ENCODE data around the gene LTBP1.
A peak's percentile ranks its signal among the peaks of the same experiment; 100 is the strongest.
"Not testable (repeated sequence)": the region's sequence is repeated elsewhere in the genome, so short reads cannot be mapped to it uniquely, and the experiment has no call there.

The LTBP1 gene, protein sequence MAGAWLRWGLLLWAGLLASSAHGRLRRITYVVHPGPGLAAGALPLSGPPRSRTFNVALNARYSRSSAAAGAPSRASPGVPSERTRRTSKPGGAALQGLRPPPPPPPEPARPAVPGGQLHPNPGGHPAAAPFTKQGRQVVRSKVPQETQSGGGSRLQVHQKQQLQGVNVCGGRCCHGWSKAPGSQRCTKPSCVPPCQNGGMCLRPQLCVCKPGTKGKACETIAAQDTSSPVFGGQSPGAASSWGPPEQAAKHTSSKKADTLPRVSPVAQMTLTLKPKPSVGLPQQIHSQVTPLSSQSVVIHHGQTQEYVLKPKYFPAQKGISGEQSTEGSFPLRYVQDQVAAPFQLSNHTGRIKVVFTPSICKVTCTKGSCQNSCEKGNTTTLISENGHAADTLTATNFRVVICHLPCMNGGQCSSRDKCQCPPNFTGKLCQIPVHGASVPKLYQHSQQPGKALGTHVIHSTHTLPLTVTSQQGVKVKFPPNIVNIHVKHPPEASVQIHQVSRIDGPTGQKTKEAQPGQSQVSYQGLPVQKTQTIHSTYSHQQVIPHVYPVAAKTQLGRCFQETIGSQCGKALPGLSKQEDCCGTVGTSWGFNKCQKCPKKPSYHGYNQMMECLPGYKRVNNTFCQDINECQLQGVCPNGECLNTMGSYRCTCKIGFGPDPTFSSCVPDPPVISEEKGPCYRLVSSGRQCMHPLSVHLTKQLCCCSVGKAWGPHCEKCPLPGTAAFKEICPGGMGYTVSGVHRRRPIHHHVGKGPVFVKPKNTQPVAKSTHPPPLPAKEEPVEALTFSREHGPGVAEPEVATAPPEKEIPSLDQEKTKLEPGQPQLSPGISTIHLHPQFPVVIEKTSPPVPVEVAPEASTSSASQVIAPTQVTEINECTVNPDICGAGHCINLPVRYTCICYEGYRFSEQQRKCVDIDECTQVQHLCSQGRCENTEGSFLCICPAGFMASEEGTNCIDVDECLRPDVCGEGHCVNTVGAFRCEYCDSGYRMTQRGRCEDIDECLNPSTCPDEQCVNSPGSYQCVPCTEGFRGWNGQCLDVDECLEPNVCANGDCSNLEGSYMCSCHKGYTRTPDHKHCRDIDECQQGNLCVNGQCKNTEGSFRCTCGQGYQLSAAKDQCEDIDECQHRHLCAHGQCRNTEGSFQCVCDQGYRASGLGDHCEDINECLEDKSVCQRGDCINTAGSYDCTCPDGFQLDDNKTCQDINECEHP (N-terminal part only)

GRCh38 chr2:32946314-32947075, at the start of gene LTBP1:
LTBP1 (plus strand) TSS chr2:32946953; CDS start chr2:32947325, 372 bp downstream.
- DNase-seq (ENCODE audit: low spot score): peak; percentile 71

- DNase-seq (ENCODE audit: low spot score): no peak
Measured at GRCh38 chr2:32900246-32900973, 46.3 kb upstream of the LTBP1 start.

DNA sequence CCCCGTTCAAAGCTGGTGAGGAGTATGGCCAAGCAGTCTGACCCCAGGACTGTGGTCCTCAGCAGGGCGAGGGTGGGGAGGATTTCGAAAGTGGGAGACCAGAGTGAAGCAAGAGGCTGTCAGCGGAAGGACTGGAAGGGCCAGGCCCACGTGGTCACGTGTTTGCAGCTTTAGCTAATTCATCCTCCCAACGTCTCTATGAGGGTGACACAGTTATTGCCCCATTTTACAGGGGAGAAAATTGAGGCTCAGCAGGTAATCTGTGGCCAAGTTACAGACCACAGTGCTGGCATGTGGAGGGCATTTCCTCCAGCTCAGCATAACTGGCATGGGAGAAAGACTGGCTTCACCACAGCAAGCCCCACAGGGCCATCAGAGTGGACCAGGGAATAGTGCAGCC, 45.4 kb upstream of the LTBP1 start:
- no peak for DNase-seq (ENCODE audit: low spot score)

DNA sequence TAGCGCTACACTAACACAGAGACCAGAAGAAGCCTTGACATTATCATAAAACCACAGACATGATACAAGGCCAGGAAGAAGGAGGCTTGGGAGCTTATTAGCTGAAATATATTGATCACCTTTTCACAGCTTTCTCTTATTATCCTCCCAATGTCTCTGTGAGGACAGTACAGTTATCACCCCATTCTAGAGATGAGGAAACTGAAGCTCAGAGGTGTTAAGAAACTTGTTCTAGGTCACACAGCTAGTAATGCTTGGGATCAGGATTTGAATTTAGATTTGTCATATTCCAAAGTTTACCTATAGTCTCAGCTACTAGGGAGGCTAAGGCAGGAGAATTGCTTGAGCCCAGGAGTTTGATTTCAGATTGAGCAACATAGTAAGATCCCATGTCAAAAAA, 44.6 kb upstream of the LTBP1 start:
- DNase-seq (ENCODE audit: low spot score): no peak

- DNase-seq (ENCODE audit: low spot score): no peak
Measured at GRCh38 chr2:32902986-32903385, 43.8 kb upstream of the LTBP1 start.

DNA sequence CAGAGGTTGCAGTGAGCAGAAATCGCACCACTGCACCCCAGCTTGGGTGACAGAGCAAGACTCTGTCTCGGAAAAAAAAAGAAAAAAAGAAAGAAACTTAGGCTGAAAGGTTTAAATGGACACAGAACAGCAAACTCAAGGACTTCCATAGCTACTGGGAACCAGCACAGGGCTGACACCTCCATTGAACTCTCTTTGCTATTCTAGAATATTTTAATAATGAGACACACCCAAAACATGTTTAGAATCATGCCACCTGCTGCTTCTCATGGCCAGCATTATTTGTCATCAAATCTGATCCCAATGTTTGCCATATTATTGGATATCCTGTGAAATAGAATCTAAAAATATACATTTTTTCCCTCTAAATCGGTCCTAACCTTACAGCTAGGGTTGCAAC, 42.7 kb upstream of the LTBP1 start:
- no peak for DNase-seq (ENCODE audit: low spot score)

DNA sequence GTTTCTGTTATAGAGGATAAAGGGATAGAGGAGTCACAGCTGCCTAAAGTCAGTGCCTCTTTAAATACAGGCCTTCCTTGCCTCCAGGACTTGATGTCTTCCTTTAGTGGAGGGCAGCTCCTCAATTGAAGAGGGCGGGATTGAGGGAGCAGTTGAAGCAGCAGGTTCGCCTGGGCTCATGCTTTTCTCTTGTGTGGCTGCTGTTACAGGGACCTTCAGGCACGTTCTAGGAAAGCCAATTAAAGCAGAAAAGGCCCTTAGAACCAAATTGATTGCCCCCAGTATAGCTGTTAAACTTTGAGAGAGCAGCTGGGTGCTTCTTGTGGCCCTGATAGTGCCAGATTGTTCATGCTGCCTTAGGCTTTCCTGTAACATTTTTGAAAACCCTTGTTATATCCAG, 42.0 kb upstream of the LTBP1 start:
- DNase-seq (ENCODE audit: low spot score): no peak

GRCh38 chr2:32905270-32905669, 41.5 kb upstream of the LTBP1 start:
- no peak for DNase-seq (ENCODE audit: low spot score)

- no peak for DNase-seq (ENCODE audit: low spot score)
Measured at GRCh38 chr2:32910883-32911598, 35.7 kb upstream of the LTBP1 start.

DNA sequence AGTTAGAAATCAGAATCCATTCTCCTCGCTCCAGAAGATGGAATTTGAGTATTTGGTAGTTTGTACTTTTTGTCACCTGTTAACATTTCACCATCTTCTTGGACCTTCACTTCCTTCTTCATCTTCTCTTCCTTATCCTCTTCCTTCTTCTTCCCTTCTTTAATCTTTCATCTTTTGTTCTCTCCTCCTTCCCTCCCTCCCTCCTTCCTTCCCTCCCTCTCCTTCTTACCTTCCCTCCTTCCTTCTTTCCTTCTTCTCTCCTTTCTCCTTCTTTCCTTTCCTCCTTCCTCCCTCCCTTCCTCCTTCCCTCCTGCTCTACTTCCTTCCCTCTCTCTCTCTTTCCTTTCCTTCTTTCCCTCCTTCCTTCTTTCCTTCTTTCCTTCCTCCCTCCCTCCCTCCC, 31.1 kb upstream of the LTBP1 start:
- DNase-seq (ENCODE audit: low spot score): no peak

DNA sequence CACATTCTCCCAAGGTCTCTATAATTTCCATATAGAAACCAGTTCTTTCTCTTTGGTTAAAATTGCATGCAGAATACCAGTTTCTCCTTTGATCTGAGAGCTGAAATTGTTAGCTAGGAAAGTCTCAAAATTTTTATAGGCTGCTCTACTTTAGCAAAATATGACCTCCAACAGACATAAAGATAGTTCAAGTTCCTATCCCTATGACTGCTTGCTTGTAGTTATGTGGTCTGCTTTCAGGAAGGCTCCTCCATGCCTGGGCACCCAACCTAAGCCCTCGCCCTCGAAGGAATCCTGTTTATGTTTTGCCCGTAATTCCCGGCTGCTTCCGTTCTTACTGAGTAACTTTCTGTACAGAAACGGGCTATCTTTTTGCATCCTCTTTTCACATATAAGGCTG, 28.0 kb upstream of the LTBP1 start:
- DNase-seq (ENCODE audit: low spot score): no peak

DNA sequence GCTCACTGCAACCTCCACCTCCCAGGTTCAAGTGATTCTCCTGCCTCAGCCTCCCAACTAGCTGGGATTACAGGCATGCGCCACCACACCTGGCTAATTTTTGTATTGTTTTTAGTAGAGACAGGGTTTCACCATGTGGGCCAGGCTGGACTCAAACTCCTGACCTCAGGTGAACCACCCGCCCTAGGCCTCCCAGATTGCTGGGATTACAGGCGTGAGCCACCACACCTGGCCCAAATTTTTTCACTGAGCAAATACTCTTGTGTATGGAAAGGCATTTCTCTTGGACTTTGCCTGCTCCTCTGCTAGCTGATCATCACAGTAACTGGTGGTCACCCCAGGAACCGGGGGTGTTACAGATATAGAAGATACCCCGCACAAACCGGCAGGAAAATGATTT, 26.9 kb upstream of the LTBP1 start:
- DNase-seq (ENCODE audit: low spot score): not testable (repeated sequence)

- not testable (repeated sequence) for DNase-seq (ENCODE audit: low spot score)
Measured at GRCh38 chr2:32921486-32921885, 25.3 kb upstream of the LTBP1 start.

DNA sequence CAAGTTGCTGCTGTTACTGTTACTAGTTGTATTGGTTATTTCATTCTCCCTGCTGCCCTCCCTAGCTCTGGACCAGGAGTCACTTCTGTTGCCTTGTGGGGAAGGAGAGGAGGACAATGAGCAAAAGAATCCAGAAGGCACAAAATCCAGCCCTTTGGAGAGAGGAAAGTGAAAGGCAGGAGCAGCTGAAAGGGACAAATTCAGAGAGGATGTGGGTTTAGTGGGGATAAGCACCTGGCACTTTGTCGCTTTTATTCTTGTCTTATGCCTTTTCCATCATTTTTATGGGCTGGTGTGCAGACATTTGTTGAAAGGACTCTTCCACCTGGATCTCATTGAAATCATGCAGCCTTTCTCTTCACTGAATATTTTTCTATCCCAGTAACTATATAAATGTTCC, 24.3 kb upstream of the LTBP1 start:
- DNase-seq (ENCODE audit: low spot score): no peak

DNA sequence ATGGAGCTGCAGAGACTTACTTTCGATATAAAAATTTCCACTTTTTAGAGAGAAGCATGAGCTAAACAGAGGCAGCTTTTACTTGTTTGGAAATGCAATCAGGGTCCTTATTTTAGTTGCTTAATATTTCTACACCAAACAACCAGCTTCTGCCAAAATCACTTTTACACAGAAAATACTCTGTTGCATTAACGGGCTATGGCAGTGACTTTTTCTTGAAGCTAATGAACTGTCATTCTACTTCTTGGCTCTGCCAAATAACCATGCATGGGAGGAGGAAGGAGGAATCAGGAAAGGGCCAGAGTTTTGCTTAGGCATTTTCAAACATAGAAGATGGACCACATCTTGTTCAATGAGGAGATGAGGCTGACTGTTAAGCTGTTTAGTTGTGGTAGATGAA, 23.6 kb upstream of the LTBP1 start:
- DNase-seq (ENCODE audit: low spot score): no peak

DNA sequence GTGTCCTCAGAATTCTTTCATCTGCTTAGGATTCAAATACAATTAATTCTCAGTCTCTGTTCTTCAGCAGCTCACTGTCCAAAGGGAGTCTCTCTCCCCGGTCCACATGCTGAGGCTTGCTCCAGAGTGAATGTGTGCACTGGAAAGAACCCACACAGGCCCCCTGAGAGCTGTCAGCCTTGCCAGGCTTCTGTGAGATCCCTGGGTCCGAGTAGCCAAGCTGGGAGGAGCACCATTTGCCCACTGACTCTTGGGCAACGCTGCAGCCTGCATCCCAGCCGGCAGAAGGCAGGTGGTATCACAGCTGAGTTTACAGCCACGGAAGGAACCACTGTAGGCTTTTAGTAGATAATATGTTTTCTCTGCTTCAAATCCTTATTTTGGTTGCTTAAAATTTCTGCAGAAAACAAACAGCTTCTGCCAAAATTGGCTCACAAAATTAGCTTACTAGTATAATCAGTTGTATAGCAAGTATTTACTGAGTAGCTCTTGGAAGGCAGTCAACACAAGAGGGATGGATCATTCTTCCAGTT, 21.4 kb upstream of the LTBP1 start:
- peak; percentile 20 for DNase-seq (ENCODE audit: low spot score)

DNA sequence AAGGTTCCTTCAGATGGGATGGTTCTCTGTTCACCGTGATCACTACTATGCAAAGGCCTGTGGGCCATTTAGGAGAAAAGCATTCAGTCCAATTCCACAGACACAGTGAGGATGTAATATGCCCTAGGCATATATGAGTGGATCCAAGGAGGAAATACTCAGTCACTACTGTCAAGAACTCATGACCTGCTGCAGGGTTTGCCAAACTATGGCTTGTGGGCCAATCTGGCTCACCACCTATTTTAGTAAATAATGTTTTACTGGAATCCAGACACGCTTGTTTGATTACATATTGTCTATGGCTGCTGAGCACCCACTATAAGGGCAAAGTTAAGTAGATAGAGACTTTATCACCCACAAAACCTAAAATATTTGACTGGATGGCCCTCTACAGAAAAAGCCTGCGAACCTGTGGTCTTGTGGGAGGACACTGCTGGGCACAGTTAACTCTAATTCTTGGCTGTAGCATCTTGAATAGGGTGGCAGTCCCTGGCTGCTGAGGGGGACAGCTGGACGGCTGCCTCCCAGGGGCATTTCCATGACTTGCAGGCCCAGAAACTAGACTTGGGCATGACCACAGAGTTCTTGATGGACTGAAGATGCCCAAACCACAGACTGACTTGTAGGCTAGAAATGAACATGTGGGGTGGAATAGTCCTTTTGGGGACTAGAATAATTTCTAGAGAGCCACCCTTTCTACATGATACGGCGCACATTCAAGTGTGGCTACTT, 20.6 kb upstream of the LTBP1 start:
- no peak for DNase-seq (ENCODE audit: low spot score)

GRCh38 chr2:32926708-32927084, 20.1 kb upstream of the LTBP1 start:
- DNase-seq (ENCODE audit: low spot score): peak; percentile 49

DNA sequence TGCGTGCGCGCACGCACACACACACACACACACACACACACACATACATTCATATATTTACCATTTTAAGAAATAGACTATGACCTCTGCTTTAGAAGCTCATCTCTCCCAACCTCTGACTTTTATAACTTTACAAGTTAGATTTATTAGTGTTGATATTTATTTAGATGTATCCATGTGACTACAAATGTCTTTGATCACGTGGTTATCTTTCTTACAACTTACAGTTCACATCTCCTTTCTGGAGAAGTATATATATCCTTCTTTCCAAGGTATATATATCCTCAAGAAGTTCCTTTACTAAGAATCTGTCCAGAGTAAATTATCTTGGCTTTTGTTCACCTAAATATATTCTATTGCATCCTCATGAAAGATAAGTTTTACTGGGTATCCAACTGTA, 16.3 kb upstream of the LTBP1 start:
- no peak for DNase-seq (ENCODE audit: low spot score)

All from Ammon's horn (tissue), 1 donor.